Memory B cell (primary cell): ENCODE results near the gene GALR2.

ENCODE experiments used
- ATAC-seq: fragments of 150-1000 bp; cut with Tn5 transposase; 2 replicates; pipeline ENCODE4 v1.10.0; 2021; ENCODE audit warnings: low read depth, mild to moderate bottlenecking, moderate library complexity
- DNase-seq, 2 donors: peaks; one replicate each; pipeline ENCODE4 v3.0.0; 2022; ENCODE audit warnings: low spot score in 2 of 2
- H3K27ac Mint-ChIP-seq: one replicate; pipeline ENCODE4 v1.8.0; 2022; ENCODE audit warnings: mild to moderate bottlenecking, moderate library complexity, mixed read lengths
- H3K27me3 Mint-ChIP-seq: one replicate; pipeline ENCODE4 v1.8.0; 2022; ENCODE audit warnings: mixed read lengths
- H3K36me3 Mint-ChIP-seq: one replicate; pipeline ENCODE4 v1.8.0; 2022; ENCODE audit warnings: mild to moderate bottlenecking, mixed read lengths
- H3K4me1 Mint-ChIP-seq: one replicate; pipeline ENCODE4 v1.8.0; 2022; ENCODE audit warnings: mixed read lengths
- H3K4me3 Mint-ChIP-seq: one replicate; pipeline ENCODE4 v1.8.0; 2022; ENCODE audit warnings: mild to moderate bottlenecking, moderate library complexity, mixed read lengths
- H3K9me3 Mint-ChIP-seq: one replicate; pipeline ENCODE4 v1.8.0; 2022; ENCODE audit warnings: mixed read lengths

Gene GALR2

DNA sequence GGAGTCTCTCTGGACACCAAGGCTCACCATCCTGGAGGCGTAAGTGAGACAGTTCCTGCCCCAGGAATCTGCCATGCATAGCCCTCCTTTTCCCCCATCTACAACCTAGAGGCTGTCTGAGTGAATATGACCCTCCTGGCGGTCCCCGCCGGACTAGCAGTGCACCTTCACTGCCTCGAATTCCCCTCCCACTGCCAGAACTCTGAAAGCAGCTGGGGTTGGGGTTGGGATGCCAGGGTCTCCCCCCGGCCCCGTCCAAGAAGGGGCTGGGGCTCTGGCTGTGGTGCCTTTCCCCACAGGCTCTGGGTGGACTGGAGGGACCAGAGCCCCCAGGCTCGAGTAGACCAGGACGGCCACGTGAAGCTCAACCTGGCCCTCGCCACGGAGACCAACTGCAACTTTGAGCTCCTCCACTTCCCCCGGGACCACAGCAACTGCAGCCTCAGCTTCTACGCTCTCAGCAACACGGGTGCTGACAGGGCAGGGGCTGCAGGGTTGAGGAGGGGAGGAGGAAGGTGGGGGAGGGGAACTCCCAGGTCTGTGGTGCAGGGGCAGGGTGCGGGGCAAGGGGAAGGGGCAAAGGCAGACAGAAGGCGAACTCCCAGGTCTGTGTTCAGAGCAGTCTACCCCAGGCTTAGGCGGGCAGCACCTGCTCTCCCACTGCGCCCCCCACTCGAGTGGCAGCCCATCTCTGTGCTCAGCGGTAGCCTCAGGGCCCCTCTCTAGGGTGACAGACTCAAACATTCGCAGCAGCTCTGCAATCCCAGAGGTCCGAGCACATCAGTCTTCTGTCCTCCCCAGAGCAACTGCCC lies 5.6 kb downstream of the GALR2 start:
- Mint-ChIP-seq H3K4me1 (peaks cover 11% of the 10 kb centered on the region), H3K36me3 (peaks cover 5% of the 10 kb centered on the region), H3K27ac (no peak overlapping the region), H3K4me3 (no peak overlapping the region), H3K9me3 (no peaks in the 10 kb centered on the region), H3K27me3 (peaks cover 14% of the 10 kb centered on the region)
- no peak for DNase-seq
- ATAC-seq: peak; percentile 7

DNA sequence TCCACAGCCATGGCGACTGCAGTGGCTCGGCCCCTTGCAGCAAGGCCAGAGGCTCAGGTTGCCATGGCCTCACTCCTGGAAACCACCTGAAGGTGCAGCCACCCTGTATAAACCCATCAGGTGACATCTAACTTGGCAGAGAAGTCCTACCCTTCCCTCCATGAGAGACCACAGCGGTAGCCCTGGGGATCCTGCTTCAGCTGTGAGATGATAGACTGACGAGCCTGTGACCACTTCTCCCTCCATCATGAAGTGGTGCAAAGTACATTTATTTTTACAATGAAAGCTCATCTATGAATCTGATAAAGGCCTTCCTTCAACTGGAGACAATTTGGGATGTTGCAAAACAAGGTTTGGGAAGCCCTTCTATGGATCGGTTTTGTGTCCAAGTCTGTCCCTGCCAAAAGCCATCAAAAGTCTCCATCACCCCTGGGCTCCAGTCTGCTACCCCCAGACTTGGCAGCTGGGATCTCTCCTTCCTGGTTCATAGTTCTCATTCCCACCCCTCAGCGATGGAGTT lies 6.2 kb downstream of the GALR2 start:
- DNase-seq (no peak), ATAC-seq (no peak)
- H3K27me3 Mint-ChIP-seq: peaks cover 12% of the 10 kb centered on the region
- H3K9me3 Mint-ChIP-seq: no peaks in the 10 kb centered on the region
- H3K4me3 Mint-ChIP-seq: no peak overlapping the region
- H3K4me1 Mint-ChIP-seq: peaks cover 9% of the 10 kb centered on the region
- peaks cover 5% of the 10 kb centered on the region for H3K36me3 Mint-ChIP-seq
- H3K27ac Mint-ChIP-seq: peak overlapping the region; percentile 29

DNA sequence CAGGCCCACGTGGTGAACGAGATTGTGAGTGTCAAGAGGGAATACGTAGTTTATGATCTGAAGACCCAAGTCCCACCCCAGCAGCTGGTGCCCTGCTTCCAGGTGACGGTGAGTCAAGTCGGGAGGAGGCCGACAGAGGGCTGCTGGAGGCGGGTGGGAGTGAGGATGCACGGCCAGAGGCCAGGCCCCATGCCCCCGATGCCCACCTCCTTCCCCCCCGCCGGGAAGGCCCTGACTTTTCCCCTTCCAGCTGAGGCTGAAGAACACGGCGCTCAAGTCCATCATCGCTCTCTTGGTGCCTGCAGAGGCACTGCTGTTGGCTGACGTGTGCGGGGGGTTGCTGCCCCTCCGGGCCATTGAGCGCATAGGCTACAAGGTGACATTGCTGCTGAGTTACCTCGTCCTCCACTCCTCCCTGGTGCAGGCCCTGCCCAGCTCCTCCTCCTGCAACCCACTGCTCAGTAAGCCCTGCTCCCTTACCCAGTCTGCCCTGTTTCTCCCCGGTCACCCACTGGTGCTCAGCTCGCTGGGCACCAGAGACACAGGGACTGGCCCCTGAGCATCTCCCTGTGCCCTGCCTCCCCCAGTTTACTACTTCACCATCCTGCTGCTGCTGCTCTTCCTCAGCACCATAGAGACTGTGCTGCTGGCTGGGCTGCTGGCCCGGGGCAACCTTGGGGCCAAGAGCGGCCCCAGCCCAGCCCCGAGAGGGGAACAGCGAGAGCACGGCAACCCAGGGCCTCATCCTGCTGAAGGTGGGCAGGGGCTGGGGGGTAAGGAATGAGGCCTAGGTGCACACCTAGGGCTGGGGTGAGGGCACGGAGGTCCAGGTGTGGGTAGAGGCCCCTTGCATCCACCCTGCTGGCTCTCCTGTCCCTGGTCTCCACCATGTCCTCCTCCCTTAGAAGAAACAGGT lies 7.0 kb downstream of the GALR2 start:
- ATAC-seq (no peak), DNase-seq (no peak)
- peaks cover 7% of the 10 kb centered on the region for H3K36me3 Mint-ChIP-seq
- H3K27ac Mint-ChIP-seq: peak overlapping the region; percentile 29
- peaks cover 10% of the 10 kb centered on the region for H3K27me3 Mint-ChIP-seq
- no peak overlapping the region for H3K4me3 Mint-ChIP-seq
- peaks cover 7% of the 10 kb centered on the region for H3K4me1 Mint-ChIP-seq
- H3K9me3 Mint-ChIP-seq: no peaks in the 10 kb centered on the region

DNA sequence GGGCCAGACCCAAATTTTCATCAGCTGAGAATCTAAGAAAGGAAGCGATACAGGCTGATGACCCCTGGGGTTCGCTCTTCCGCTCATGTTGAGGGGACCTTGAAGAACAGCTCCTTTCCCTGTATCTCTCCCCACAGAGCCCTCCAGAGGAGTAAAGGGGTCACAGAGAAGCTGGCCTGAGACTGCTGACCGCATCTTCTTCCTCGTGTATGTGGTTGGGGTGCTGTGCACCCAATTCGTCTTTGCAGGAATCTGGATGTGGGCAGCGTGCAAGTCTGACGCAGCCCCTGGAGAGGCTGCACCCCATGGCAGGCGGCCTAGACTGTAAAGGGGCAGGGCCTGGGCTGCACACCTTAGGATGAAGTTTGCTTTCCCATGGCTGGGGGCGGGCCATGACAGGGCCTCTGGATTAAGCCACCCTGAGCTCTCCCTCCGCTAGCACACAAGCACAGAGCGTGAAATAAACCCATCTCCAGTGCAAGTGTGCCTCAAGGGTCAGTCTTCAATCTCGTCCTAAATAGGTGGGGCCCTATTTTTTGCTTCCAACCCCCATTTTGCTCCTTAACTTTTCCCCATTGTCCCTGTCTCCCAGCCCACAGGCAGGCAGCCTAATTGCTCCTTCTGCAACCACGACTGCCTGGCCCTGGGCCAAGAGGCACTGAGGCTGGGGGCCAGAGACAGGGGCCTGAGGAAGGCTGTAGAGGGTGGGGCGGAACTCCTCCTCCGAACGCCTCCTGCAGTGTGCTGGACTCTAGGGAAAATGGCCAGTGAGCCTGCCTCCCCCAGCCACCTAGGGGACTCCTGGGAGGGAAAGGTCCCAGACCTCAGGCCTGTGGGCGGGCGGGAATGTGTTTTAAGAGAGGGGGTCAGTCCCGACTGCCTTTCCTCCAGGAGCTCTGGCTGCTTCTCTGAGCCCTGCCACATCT lies 8.0 kb downstream of the GALR2 start:
- H3K27ac Mint-ChIP-seq: peak overlapping the region; percentile 29
- H3K36me3 Mint-ChIP-seq: peaks cover 9% of the 10 kb centered on the region
- H3K4me1 Mint-ChIP-seq: no peaks in the 10 kb centered on the region
- no peaks in the 10 kb centered on the region for H3K9me3 Mint-ChIP-seq
- H3K4me3 Mint-ChIP-seq: no peak overlapping the region
- peaks cover 5% of the 10 kb centered on the region for H3K27me3 Mint-ChIP-seq
- ATAC-seq (no peak), DNase-seq (no peak)

DNA sequence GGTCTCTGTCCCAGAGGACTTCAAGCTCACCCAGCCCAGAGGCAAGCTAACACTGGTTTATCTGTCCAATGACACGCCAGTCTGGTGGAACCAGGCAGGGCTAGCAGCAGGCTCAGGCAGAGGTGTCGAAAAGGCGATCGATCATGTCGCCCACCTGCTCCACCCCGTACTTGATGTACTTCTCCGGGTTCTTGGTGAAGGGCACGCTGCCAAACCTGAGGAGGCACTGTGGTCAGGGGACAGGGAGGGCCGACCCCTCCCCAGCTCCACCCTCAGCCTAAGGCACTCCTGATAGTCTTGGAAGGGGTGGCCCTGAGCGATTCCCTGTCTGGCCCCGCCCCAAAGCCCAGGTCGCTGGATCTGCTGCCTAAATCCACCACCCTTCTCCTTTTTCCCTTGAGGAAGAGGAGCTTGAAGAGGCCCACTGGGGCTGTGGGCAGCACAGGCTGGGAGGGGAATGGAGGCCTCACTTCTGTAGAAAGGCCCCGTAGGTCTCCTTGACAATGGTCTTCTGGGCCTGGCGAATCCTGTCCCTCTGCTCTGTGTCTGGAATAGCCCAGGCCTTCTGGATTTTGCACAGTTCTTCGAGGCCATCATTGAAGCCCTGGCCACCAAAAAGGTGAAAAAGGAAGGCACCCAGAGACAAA lies 9.1 kb downstream of the GALR2 start:
- ATAC-seq: no peak
- Mint-ChIP-seq H3K27ac (no peak overlapping the region), H3K9me3 (no peaks in the 10 kb centered on the region), H3K4me3 (no peak overlapping the region), H3K27me3 (peaks cover 2% of the 10 kb centered on the region), H3K36me3 (peaks cover 11% of the 10 kb centered on the region), H3K4me1 (no peaks in the 10 kb centered on the region)
- DNase-seq: no peak

DNA sequence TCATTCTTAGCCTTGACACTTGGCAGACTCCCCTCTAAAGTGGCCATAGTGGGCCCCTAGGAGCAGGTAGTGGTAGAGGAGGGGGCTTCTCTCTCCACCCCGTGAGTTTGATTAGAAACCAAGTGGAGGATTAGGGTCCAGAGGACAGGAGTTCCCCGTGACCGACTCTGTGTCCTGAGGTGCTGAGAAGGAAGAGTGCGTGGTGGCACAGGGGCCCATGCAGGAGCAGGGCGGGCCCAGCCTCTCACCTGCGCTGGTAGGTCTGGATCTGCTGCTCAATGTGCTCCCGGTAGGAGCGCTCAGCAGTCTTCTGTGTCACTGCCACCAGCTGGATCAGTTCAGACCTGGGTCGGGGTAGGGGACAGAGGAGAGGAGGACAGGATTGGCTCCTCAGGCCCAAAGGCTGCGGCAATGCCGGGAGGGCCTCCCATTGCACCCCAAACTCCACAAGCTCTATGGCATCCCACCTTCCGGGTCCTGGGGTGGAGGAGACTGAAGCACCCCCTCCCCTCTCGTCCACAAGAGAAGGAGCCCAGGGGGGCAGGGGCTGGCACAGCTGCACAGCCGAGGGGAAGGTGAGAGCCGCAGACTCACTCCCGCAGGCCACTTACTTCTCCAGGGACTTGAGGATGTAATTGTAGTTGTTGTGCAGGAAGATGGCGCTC lies 10.6 kb downstream of the GALR2 start:
- H3K36me3 Mint-ChIP-seq: peaks cover 18% of the 10 kb centered on the region
- DNase-seq: no peak
- H3K27me3 Mint-ChIP-seq: no peaks in the 10 kb centered on the region
- H3K4me3 Mint-ChIP-seq: no peak overlapping the region
- ATAC-seq: no peak
- H3K4me1 Mint-ChIP-seq: no peaks in the 10 kb centered on the region
- H3K27ac Mint-ChIP-seq: no peak overlapping the region
- H3K9me3 Mint-ChIP-seq: no peaks in the 10 kb centered on the region

DNA sequence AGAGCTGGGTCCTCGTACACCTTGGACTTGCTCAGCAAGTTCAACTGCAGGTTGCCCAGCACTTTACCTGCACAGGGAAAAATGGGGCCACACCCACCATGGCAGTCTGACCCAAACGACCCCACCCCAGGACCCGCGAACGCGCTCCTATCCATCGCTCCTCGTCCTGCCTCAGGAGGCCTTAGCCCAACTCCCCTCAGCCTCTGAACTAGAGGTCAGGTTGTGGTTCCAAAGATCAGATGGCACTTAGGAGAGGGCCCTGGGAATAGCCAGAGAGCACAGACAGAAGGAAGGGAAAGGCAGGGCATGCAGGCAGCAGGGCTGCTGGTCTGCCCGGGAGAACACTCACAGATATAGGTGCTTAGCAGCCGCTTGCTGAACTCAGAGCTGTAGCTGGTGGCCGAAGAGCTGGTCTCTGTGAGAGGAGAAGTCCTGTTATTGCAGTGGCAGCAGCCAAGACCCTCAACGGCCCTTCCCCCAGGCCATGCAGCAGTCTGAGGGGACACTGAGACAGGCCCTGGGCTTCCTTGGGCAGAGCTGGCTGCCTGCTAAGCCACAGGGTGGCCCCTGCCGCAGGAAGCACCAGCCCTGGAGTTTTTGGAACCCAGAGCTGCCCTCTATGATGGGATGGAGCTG lies 11.3 kb downstream of the GALR2 start:
- no peak for DNase-seq
- ATAC-seq: no peak
- Mint-ChIP-seq H3K9me3 (no peaks in the 10 kb centered on the region), H3K36me3 (peaks cover 18% of the 10 kb centered on the region), H3K27ac (peak overlapping the region; percentile 63), H3K4me3 (no peak overlapping the region), H3K27me3 (no peaks in the 10 kb centered on the region), H3K4me1 (no peaks in the 10 kb centered on the region)

DNA sequence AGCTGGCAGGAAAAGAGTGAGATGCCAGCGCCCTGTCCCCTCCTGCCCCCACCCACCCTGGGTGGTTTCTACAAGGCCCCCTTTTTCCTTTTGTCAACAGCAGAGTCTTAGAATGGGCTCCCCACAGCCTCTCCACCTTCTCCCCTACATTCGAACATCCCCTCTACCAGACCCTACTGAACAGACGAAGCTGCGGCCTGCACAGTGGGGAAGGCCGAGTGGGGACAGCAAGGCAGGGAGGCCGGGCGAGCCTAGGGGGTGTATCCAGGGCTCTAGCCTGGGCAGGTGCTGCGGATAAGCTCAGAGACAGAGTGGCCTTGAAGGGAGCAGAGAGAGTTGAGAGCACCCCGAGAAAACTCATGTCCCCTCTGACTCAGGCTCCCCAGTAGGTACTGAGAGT lies 11.8 kb downstream of the GALR2 start:
- peaks cover 20% of the 10 kb centered on the region for H3K36me3 Mint-ChIP-seq
- ATAC-seq: no peak
- DNase-seq: no peak
- H3K4me3 Mint-ChIP-seq: no peak overlapping the region
- H3K9me3 Mint-ChIP-seq: no peaks in the 10 kb centered on the region
- no peaks in the 10 kb centered on the region for H3K27me3 Mint-ChIP-seq
- peak overlapping the region; percentile 63 for H3K27ac Mint-ChIP-seq
- H3K4me1 Mint-ChIP-seq: no peaks in the 10 kb centered on the region

DNA sequence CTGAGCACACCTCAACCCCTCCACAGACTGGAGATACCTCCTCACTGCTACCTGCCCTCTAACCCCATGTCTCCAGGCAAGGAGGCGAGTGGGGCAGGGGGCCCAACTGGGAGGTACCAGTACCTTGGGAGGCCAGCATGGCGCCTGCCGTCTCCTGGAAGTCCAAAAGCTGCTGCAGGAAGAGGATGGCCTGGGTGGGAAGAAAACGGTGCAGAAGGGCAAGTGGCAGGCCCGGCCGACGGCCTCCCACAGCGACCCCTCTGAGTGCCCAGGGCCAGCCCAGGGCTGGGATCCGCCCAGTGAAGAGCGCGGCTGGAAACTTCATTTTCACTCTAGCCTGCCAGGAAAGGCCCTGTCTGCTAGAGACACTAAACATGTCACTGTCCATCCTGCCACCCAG lies 12.9 kb downstream of the GALR2 start:
- H3K27me3 Mint-ChIP-seq: no peaks in the 10 kb centered on the region
- H3K9me3 Mint-ChIP-seq: no peaks in the 10 kb centered on the region
- peaks cover 3% of the 10 kb centered on the region for H3K4me1 Mint-ChIP-seq
- no peak overlapping the region for H3K27ac Mint-ChIP-seq
- DNase-seq (no peak), ATAC-seq (no peak)
- no peak overlapping the region for H3K4me3 Mint-ChIP-seq
- peaks cover 23% of the 10 kb centered on the region for H3K36me3 Mint-ChIP-seq

DNA sequence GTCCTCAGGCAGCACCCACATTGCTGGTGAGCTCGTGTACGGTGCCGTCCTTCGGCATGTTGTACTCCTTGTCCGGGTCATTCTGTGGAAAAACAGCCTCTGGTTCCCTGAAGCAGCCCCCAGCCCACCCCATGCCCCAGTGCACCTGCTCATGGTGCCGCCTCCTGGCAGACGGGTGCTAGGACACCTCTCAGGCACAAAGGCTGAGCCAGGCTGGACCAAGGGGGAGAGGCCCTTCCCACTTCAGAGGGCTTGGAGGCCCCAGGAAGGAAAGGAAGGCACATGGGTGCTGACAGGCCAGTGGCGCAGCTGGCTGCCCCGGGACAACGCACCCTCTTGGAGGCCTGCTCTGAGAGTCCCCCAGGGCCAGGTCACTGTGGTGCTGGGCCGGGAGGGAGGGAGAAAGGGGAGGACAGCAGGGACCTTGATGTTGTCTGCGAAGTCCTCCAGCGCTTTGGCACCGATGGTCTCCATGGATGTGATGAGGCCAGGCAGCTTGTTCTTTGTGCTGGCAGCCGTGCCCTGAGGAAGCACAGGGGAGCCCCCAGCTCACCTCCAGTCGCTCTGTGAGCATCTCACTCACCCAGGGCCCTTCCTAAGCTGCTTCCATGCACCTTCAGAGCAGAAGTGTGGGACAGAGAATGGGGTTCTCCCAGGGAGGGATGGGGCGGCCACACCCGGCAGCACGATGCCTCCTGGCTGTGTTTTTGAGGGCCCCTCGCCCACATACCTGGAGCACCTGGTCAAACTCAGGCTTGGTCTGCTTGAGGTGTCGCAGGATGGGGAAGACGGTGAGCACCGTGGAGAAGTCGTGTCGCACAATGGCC lies 13.7 kb downstream of the GALR2 start:
- H3K27me3 Mint-ChIP-seq: no peaks in the 10 kb centered on the region
- H3K36me3 Mint-ChIP-seq: peaks cover 27% of the 10 kb centered on the region
- no peaks in the 10 kb centered on the region for H3K9me3 Mint-ChIP-seq
- H3K4me1 Mint-ChIP-seq: peaks cover 3% of the 10 kb centered on the region
- DNase-seq: no peak
- no peak overlapping the region for H3K27ac Mint-ChIP-seq
- no peak for ATAC-seq
- H3K4me3 Mint-ChIP-seq: no peak overlapping the region

DNA sequence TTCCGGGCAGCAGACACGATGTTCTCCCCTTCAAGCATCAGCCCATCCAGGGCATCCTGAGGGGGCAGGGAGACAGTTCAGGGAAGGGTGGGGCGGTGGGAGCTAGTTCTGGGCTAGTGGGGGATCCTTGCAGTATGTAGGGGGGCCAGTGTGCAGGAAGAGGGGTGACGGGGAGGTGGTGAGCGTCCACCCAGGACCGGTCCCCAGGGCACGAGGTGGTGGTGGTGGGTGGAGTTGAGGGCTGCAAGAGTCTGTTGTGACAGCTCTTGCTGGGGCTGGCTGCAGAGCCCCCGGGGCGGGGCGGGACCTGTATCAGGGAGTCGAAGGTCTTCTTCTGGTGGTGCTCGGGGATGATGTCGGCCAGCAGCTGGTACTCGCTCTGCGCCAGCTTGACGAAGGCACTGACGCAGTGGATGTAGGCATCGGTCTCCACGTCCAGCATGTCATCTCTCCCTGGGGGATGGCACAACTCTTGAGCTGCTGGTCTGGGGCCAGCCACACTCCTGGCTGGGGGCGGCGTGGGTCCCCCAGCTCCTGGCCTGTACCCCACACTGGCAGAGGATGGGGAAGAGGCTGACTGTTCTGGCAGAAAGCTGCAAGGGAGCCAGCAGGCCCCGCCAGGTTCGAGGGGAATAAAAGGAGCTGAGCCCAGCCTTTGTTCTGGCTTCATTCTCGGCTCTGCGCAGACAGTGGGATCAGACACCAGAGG lies 14.4 kb downstream of the GALR2 start:
- peaks cover 30% of the 10 kb centered on the region for H3K36me3 Mint-ChIP-seq
- DNase-seq (no peak), ATAC-seq (no peak)
- no peak overlapping the region for H3K27ac Mint-ChIP-seq
- no peak overlapping the region for H3K4me3 Mint-ChIP-seq
- no peaks in the 10 kb centered on the region for H3K9me3 Mint-ChIP-seq
- peaks cover 3% of the 10 kb centered on the region for H3K4me1 Mint-ChIP-seq
- no peaks in the 10 kb centered on the region for H3K27me3 Mint-ChIP-seq
